ENCODE measurements around the gene DMRT1. TPM values are rescaled to one million over a fixed set of nuclear protein-coding genes. Genes with fewer than 3 reads are reported as not detected.
"Not testable (repeated sequence)": the region's sequence is repeated elsewhere in the genome, so short reads cannot be mapped to it uniquely, and the experiment has no call there.

The DMRT1 gene
- total RNA-seq, 4 donors from 2014 or later, result not detected

DNA sequence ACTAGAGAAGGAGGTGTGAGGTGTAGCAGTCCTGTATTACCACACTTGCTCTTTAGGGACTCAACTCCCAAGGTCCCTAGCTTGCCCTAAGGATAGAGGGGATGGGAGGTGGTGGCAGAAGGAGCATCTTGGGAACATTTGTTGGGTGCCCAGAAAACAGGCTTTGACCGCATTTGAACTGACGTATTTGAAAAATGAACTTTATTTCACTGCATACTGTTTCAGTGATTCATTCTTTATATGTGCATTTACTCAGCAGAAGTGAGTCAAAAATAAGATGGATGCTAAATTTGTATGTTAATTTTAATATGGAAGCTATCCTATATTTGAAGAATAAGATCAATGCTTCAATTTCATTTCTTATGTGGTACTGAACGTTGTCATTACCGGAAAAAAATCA, 153.7 kb downstream of the DMRT1 start:
- Histone ChIP-seq H3K27me3 (peaks cover 0 to 30% of the 10 kb centered on the region in 2 donors), H3K27ac (no peak overlapping the region), H3K4me1 (peaks cover 0 to 10% (median 0%) of the 10 kb centered on the region in 4 donors), H3K9me3 (peaks cover 0 to 8% (median 0%) of the 10 kb centered on the region in 4 donors), H3K4me3 (no peak overlapping the region), H3K36me3 (no peaks in the 10 kb centered on the region)
- no peak for DNase-seq (ENCODE audit: low spot score in 2 of 2)
- WGBS, 2 donors, result 76 to 84% methylated on average over 4 of the region's 4 CpGs
- TF ChIP-seq, protein P1, sequence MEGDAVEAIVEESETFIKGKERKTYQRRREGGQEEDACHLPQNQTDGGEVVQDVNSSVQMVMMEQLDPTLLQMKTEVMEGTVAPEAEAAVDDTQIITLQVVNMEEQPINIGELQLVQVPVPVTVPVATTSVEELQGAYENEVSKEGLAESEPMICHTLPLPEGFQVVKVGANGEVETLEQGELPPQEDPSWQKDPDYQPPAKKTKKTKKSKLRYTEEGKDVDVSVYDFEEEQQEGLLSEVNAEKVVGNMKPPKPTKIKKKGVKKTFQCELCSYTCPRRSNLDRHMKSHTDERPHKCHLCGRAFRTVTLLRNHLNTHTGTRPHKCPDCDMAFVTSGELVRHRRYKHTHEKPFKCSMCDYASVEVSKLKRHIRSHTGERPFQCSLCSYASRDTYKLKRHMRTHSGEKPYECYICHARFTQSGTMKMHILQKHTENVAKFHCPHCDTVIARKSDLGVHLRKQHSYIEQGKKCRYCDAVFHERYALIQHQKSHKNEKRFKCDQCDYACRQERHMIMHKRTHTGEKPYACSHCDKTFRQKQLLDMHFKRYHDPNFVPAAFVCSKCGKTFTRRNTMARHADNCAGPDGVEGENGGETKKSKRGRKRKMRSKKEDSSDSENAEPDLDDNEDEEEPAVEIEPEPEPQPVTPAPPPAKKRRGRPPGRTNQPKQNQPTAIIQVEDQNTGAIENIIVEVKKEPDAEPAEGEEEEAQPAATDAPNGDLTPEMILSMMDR (IDR thresholded peaks at IDR 0.05), result no peak

- TF ChIP-seq EP300 (IDR thresholded peaks at IDR 0.05) (no peak), POLR2A (IDR thresholded peaks at IDR 0.05) (no peak)
- TF ChIP-seq, protein P1 (IDR thresholded peaks at IDR 0.05), result no peak
- no peak for DNase-seq (ENCODE audit: low spot score in 2 of 2)
- Histone ChIP-seq H3K4me3 (no peak overlapping the region), H3K9me3 (peaks cover 0 to 8% (median 0%) of the 10 kb centered on the region in 4 donors), H3K4me1 (peaks cover 0 to 10% (median 0%) of the 10 kb centered on the region in 4 donors), H3K27ac (no peak overlapping the region), H3K36me3 (no peaks in the 10 kb centered on the region), H3K27me3 (peaks cover 0 to 24% of the 10 kb centered on the region in 2 donors)
- 21 to 40% methylated on average over 3 of the region's 3 CpGs for WGBS, 2 donors
Observed at GRCh38 chr9:995781-996180, 154.3 kb downstream of the DMRT1 start.

DNA sequence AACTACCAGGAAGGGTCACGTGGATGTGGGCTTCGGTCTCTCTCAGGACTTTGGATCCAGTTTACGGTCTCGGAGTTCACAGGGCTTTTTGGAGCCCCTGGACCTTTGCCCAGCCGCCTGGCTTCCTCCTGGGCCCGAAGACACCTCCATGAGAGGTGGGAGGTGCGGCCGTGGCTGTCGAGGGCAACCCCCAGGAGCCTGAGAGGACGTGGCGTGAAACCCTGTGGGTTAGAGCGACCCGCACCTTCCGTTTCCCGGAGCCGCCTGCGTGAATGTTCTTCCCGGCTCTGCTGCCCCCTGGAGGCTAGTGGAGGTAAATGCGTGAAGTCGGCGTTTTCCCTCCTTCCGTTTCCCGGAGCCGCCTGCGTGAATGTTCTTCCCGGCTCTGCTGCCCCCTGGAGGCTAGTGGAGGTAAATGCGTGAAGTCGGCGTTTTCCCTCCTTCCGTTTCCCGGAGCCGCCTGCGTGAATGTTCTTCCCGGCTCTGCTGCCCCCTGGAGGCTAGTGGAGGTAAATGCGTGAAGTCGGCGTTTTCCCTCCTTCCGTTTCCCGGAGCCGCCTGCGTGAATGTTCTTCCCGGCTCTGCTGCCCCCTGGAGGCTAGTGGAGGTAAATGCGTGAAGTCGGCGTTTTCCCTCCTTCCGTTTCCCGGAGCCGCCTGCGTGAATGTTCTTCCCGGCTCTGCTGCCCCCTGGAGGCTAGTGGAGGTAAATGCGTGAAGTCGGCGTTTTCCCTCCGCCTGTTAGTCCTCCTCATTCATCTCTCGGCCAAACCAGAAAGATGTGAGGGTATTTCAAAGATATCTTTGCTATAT, 157.0 kb downstream of the DMRT1 start:
- TF ChIP-seq, protein P1 (IDR thresholded peaks at IDR 0.05), result peak in 1 of 5 experiments; percentile 10

DNA sequence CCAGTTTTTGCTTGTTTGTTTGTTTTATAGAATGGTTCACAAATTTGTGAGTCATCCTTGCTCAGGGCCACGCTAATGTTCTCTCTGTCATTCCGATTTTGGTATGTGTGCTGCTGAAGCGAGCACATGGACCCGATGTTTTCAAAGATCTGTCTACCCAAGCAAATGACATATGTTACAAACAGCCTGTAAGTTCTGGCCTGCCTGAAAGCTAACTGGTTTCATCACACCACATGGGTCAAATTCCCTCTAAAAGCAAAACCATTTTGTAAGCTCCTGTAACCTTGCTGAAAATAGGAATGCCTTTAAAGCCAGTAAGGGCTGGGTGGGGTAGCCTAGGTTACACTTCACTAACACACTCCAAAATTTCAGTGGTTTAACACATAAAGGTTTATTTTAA, 160.3 kb downstream of the DMRT1 start:
- no peak for DNase-seq (ENCODE audit: low spot score in 2 of 2)
- peaks cover 0 to 5% of the 10 kb centered on the region in 2 donors for H3K27me3 ChIP-seq
- H3K4me3 ChIP-seq, result no peak overlapping the region
- TF ChIP-seq EP300 (IDR thresholded peaks at IDR 0.05) (no peak), POLR2A (IDR thresholded peaks at IDR 0.05) (no peak)
- TF ChIP-seq, protein P1 (IDR thresholded peaks at IDR 0.05), result no peak
- H3K9me3 ChIP-seq, result peaks cover 0 to 8% (median 0%) of the 10 kb centered on the region in 4 donors
- no peaks in the 10 kb centered on the region for H3K36me3 ChIP-seq
- no peak overlapping the region for H3K27ac ChIP-seq
- 87 to 88% methylated on average over 4 of the region's 4 CpGs for WGBS, 2 donors
- peaks cover 0 to 10% (median 0%) of the 10 kb centered on the region in 4 donors for H3K4me1 ChIP-seq

More for the DNA sequence above, 157.0 kb downstream of the DMRT1 start:
- H3K4me1 ChIP-seq, result peaks cover 0 to 10% (median 0%) of the 10 kb centered on the region in 4 donors
- not testable (repeated sequence) for H3K9me3 ChIP-seq; DNase-seq (ENCODE audit: low spot score in 2 of 2); H3K4me3 ChIP-seq; H3K27me3 ChIP-seq; H3K36me3 ChIP-seq; H3K27ac ChIP-seq
- WGBS, 2 donors, result 76 to 87% methylated on average over 16 to 20 of the region's 55 CpGs

DNA sequence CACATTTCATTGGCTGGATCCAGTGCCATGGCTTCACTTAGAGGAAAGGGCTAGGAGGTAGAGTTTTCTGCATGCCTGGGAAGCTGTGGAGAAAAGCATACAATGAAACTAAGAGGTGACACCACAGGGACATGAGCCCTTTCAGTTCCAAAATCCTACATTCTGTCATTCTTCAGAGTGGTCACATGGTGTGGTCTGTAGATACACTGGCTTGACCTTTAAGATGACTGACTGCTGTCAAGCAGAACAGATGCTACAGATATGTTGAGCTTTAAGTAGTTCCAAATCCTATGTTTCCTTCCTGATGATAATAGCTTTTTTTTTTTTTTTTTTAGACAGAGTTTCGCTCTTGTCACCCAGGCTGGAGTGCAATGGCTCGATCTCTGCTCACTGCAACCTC, 161.2 kb downstream of the DMRT1 start:
- no peak for DNase-seq (ENCODE audit: low spot score in 2 of 2)
- TF ChIP-seq POLR2A (IDR thresholded peaks at IDR 0.05) (no peak), EP300 (IDR thresholded peaks at IDR 0.05) (no peak)
- TF ChIP-seq, protein P1 (IDR thresholded peaks at IDR 0.05), result no peak
- H3K27me3 ChIP-seq, result peaks cover 0 to 5% of the 10 kb centered on the region in 2 donors
- H3K4me3 ChIP-seq, result no peak overlapping the region
- H3K9me3 ChIP-seq, result peaks cover 0 to 8% (median 0%) of the 10 kb centered on the region in 4 donors
- no peak overlapping the region for H3K27ac ChIP-seq
- 93 to 97% methylated on average over 2 of the region's 2 CpGs for WGBS, 2 donors
- H3K36me3 ChIP-seq, result no peaks in the 10 kb centered on the region
- peaks cover 0 to 10% (median 0%) of the 10 kb centered on the region in 4 donors for H3K4me1 ChIP-seq

Data from tibial nerve (tissue), 4 donors.